Measurements from ENCODE around the gene MEG3.

MEG3 gene

GRCh38 chr14:100849115-100849781, 23.3 kb downstream of the MEG3 start:
- no peak for DNase-seq (ENCODE audit: low spot score)

- DNase-seq (ENCODE audit: low spot score): peak; percentile 77
Observed at GRCh38 chr14:100850841-100851585, 25.1 kb downstream of the MEG3 start.

- no peak for DNase-seq (ENCODE audit: low spot score)
Observed at GRCh38 chr14:100851586-100851916, 25.6 kb downstream of the MEG3 start.

- DNase-seq (ENCODE audit: low spot score): no peak
Observed at GRCh38 chr14:100851946-100852620, 26.2 kb downstream of the MEG3 start.

GRCh38 chr14:100854435-100854834, 28.5 kb downstream of the MEG3 start:
- DNase-seq (ENCODE audit: low spot score): no peak

GRCh38 chr14:100855256-100855930, 29.5 kb downstream of the MEG3 start:
- DNase-seq (ENCODE audit: low spot score): no peak

- no peak for DNase-seq (ENCODE audit: low spot score)
Observed at GRCh38 chr14:100856056-100856950, 30.4 kb downstream of the MEG3 start.

GRCh38 chr14:100857233-100857922, 31.5 kb downstream of the MEG3 start:
- no peak for DNase-seq (ENCODE audit: low spot score)

- DNase-seq (ENCODE audit: low spot score): no peak
Observed at GRCh38 chr14:100857923-100858837, 32.3 kb downstream of the MEG3 start.

- DNase-seq (ENCODE audit: low spot score): no peak
Observed at GRCh38 chr14:100858838-100859220, 32.9 kb downstream of the MEG3 start.

- no peak for DNase-seq (ENCODE audit: low spot score)
Observed at GRCh38 chr14:100859781-100860180, 33.9 kb downstream of the MEG3 start.

- no peak for DNase-seq (ENCODE audit: low spot score)
Observed at GRCh38 chr14:100860556-100861187, 34.8 kb downstream of the MEG3 start.

- no peak for DNase-seq (ENCODE audit: low spot score)
Observed at GRCh38 chr14:100861188-100861936, 35.4 kb downstream of the MEG3 start.

- DNase-seq (ENCODE audit: low spot score): no peak
Observed at GRCh38 chr14:100861937-100862247, 36.0 kb downstream of the MEG3 start.

GRCh38 chr14:100862277-100862676, 36.4 kb downstream of the MEG3 start:
- no peak for DNase-seq (ENCODE audit: low spot score)

GRCh38 chr14:100862793-100863192, 36.9 kb downstream of the MEG3 start:
- DNase-seq (ENCODE audit: low spot score): no peak

GRCh38 chr14:100864206-100864605, 38.3 kb downstream of the MEG3 start:
- DNase-seq (ENCODE audit: low spot score): no peak

GRCh38 chr14:100864960-100865681, 39.2 kb downstream of the MEG3 start:
- DNase-seq (ENCODE audit: low spot score): no peak
